NT2/D1 (cell line): ENCODE results near the gene LRMDA.

Experiments used
- SUZ12 ChIP-seq: IDR thresholded peaks from 2 replicates; pipeline ENCODE4 v1.6.1; 2011; ENCODE audit not compliant: insufficient read length, insufficient read depth; ENCODE audit errors: extremely low read depth
- ZNF274 ChIP-seq: IDR thresholded peaks from 2 replicates; pipeline ENCODE4 v1.6.1; 2011; ENCODE audit warnings: mild to moderate bottlenecking, low read depth, low read length

- no peak for TF ChIP-seq ZNF274
- TF ChIP-seq SUZ12 = no peak
Measured at GRCh38 chr10:75441196-75441595, 9.8 kb downstream of the LRMDA start.
